SK-N-SH treated with all-trans-retinoic acid at 6 μM for 48 hours (cell line): Measurements from ENCODE around the gene SUSD4.

Experiments used
- ATAC-seq: fragments of 200-7000 bp; cut with Tn5 transposase; 3 replicates; pipeline ENCODE4 v1.9.1; 2020; ENCODE audit warnings: mild to moderate bottlenecking, moderate library complexity
- ARNTL ChIP-seq: fragments of 450-650 bp; formaldehyde crosslinking; IDR thresholded peaks from 2 replicates; pipeline ENCODE4 v1.5.0; 2020; ENCODE audit warnings: low read depth, mild to moderate bottlenecking, moderate library complexity, borderline replicate concordance
- BACH2 ChIP-seq: fragments of 250-450 bp; sonication (Bioruptor Pico); IDR thresholded peaks from 2 replicates; pipeline ENCODE4 v1.9.0; 2021; ENCODE audit warnings: mild to moderate bottlenecking, borderline replicate concordance
- ESRRG ChIP-seq: fragments of 250-450 bp; sonication (Bioruptor Pico); IDR thresholded peaks from 2 replicates; pipeline ENCODE4 v1.6.1; 2021; ENCODE audit warnings: mild to moderate bottlenecking
- GLIS3 ChIP-seq: fragments of 250-450 bp; sonication (Bioruptor Pico); IDR thresholded peaks from 2 replicates; pipeline ENCODE4 v1.5.0; 2020; ENCODE audit warnings: mild to moderate bottlenecking, moderate library complexity
- POU6F1 ChIP-seq: fragments of 250-450 bp; sonication (Bioruptor Pico); IDR thresholded peaks from 2 replicates; pipeline ENCODE4 v1.8.0; 2021; ENCODE audit warnings: low read depth, mild to moderate bottlenecking, moderate library complexity, borderline replicate concordance
- RARB ChIP-seq: fragments of 250-450 bp; sonication (Bioruptor Pico); IDR thresholded peaks from 2 replicates; pipeline ENCODE4 v1.8.0; 2021; ENCODE audit warnings: mild to moderate bottlenecking, moderate library complexity
- SNAI2 ChIP-seq: fragments of 250-450 bp; sonication (Bioruptor Pico); IDR thresholded peaks from 2 replicates; pipeline ENCODE4 v1.5.0; 2020; ENCODE audit warnings: mild to moderate bottlenecking, moderate library complexity
- TCF4 ChIP-seq: fragments of 250-450 bp; sonication (Bioruptor Pico); IDR thresholded peaks from 2 replicates; pipeline ENCODE4 v1.8.0; 2021; ENCODE audit warnings: mild to moderate bottlenecking, moderate library complexity, borderline replicate concordance
- ZC3H10 ChIP-seq: fragments of 250-450 bp; sonication (Bioruptor Pico); IDR thresholded peaks from 2 replicates; pipeline ENCODE4 v1.5.1; 2021; ENCODE audit warnings: mild to moderate bottlenecking, moderate library complexity
- ZFP3 ChIP-seq: fragments of 250-450 bp; sonication (Bioruptor Pico); IDR thresholded peaks from 2 replicates; pipeline ENCODE4 v1.5.0; 2020; ENCODE audit warnings: mild to moderate bottlenecking, moderate library complexity
- ZNF8 ChIP-seq: fragments of 450-650 bp; formaldehyde crosslinking; IDR thresholded peaks from 2 replicates; pipeline ENCODE4 v1.5.0; 2020; ENCODE audit warnings: mild to moderate bottlenecking, moderate library complexity
- TF ChIP-seq, protein P1 (sequence below): fragments of 250-450 bp; sonication (Bioruptor Pico); IDR thresholded peaks from 2 replicates; pipeline ENCODE4 v1.5.1; 2021; ENCODE audit warnings: mild to moderate bottlenecking, moderate library complexity
- TF ChIP-seq, protein P2 (sequence below): fragments of 250-450 bp; sonication (Bioruptor Pico); IDR thresholded peaks from 2 replicates; pipeline ENCODE4 v1.5.0; 2020; ENCODE audit warnings: mild to moderate bottlenecking, moderate library complexity
- TF ChIP-seq, protein P3 (sequence below): fragments of 250-450 bp; sonication (Bioruptor Pico); IDR thresholded peaks from 2 replicates; pipeline ENCODE4 v1.8.0; 2020; ENCODE audit warnings: mild to moderate bottlenecking, moderate library complexity, borderline replicate concordance

SUSD4 gene

GRCh38 chr1:223374064-223374610, 10.2 kb upstream of the SUSD4 start:
- ATAC-seq, result no peak
- TF ChIP-seq TCF4 (CRISPR knock-in tag), result no peak
- TF ChIP-seq POU6F1, result no peak
- no peak for TF ChIP-seq ARNTL
- TF ChIP-seq, protein P1, sequence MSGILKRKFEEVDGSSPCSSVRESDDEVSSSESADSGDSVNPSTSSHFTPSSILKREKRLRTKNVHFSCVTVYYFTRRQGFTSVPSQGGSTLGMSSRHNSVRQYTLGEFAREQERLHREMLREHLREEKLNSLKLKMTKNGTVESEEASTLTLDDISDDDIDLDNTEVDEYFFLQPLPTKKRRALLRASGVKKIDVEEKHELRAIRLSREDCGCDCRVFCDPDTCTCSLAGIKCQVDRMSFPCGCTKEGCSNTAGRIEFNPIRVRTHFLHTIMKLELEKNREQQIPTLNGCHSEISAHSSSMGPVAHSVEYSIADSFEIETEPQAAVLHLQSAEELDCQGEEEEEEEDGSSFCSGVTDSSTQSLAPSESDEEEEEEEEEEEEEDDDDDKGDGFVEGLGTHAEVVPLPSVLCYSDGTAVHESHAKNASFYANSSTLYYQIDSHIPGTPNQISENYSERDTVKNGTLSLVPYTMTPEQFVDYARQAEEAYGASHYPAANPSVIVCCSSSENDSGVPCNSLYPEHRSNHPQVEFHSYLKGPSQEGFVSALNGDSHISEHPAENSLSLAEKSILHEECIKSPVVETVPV (CRISPR knock-in tag), result no peak
- TF ChIP-seq, protein P2, sequence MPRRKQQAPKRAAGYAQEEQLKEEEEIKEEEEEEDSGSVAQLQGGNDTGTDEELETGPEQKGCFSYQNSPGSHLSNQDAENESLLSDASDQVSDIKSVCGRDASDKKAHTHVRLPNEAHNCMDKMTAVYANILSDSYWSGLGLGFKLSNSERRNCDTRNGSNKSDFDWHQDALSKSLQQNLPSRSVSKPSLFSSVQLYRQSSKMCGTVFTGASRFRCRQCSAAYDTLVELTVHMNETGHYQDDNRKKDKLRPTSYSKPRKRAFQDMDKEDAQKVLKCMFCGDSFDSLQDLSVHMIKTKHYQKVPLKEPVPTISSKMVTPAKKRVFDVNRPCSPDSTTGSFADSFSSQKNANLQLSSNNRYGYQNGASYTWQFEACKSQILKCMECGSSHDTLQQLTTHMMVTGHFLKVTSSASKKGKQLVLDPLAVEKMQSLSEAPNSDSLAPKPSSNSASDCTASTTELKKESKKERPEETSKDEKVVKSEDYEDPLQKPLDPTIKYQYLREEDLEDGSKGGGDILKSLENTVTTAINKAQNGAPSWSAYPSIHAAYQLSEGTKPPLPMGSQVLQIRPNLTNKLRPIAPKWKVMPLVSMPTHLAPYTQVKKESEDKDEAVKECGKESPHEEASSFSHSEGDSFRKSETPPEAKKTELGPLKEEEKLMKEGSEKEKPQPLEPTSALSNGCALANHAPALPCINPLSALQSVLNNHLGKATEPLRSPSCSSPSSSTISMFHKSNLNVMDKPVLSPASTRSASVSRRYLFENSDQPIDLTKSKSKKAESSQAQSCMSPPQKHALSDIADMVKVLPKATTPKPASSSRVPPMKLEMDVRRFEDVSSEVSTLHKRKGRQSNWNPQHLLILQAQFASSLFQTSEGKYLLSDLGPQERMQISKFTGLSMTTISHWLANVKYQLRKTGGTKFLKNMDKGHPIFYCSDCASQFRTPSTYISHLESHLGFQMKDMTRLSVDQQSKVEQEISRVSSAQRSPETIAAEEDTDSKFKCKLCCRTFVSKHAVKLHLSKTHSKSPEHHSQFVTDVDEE (CRISPR knock-in tag), result no peak
- no peak for TF ChIP-seq ZC3H10 (CRISPR knock-in tag)
- no peak for TF ChIP-seq ZNF8
- TF ChIP-seq BACH2 (CRISPR knock-in tag), result no peak

GRCh38 chr1:223364685-223365382, 858 bp upstream of the SUSD4 start:
- TF ChIP-seq, protein P3, sequence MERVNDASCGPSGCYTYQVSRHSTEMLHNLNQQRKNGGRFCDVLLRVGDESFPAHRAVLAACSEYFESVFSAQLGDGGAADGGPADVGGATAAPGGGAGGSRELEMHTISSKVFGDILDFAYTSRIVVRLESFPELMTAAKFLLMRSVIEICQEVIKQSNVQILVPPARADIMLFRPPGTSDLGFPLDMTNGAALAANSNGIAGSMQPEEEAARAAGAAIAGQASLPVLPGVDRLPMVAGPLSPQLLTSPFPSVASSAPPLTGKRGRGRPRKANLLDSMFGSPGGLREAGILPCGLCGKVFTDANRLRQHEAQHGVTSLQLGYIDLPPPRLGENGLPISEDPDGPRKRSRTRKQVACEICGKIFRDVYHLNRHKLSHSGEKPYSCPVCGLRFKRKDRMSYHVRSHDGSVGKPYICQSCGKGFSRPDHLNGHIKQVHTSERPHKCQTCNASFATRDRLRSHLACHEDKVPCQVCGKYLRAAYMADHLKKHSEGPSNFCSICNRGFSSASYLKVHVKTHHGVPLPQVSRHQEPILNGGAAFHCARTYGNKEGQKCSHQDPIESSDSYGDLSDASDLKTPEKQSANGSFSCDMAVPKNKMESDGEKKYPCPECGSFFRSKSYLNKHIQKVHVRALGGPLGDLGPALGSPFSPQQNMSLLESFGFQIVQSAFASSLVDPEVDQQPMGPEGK (CRISPR knock-in tag), result no peak

DNA sequence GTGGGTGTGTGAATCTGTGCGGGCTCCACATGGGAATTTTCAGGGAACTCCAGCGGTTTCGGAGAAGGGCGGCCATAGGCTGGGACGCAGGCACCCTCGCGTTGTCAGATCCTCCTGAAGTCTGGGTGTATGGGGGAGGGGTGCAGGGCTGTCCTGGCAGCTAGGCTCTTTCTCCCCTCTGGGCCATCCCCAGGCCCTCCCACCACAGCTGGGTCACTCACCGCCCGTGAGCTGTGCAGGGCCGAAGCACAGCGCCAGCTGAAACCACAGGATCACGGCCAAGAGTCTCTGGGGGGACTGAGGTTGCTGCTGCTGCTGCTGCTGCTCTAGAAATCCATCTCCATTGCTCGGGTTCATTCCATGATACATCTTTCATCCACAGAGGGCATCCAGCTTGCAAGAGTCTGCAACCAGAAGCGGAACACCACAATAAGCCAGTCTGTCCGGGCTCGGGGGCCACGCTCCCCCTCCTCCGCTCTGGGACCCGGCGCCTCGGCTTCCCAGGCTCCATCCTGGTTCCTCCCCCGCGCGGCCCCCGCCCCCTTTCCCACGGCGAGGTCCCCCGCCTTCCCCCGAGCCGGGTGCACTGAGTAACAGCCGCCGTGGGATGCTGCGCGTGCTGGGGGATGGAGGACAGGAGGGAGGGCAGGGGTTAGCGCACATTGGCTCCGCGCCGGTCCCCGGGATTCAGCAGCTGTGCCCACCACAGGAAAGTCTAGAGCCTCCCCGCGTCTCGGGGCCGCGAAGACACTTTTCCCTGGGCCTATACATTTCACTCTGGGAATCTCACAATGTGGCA, 720 bp downstream of the SUSD4 start:
- TF ChIP-seq, protein P1 (CRISPR knock-in tag), result no peak
- no peak for TF ChIP-seq RARB (CRISPR knock-in tag)
- TF ChIP-seq POU6F1, result no peak
- TF ChIP-seq BACH2 (CRISPR knock-in tag), result no peak
- no peak for TF ChIP-seq TCF4 (CRISPR knock-in tag)
- no peak for TF ChIP-seq GLIS3
- TF ChIP-seq, protein P3 (CRISPR knock-in tag), result no peak
- no peak for TF ChIP-seq ESRRG (CRISPR knock-in tag)
- TF ChIP-seq ZC3H10 (CRISPR knock-in tag), result no peak
- TF ChIP-seq ZFP3 (CRISPR knock-in tag), result no peak
- no peak for TF ChIP-seq SNAI2 (CRISPR knock-in tag)
- ATAC-seq, result peak; percentile 73

More at GRCh38 chr1:223364685-223365382, 858 bp upstream of the SUSD4 start:
- ATAC-seq, result no peak
